GM19025 (cell line): ENCODE measurements around the gene ITLN1.
"Not testable (repeated sequence)": the region's sequence is repeated elsewhere in the genome, so short reads cannot be mapped to it uniquely, and the experiment has no call there.

ENCODE experiments used
- ATAC-seq: cut with Tn5 transposase; IDR thresholded peaks from one replicate; pipeline ENCODE4 v1.9.1; 2021; ENCODE audit warnings: mild to moderate bottlenecking, low read depth, moderate library complexity; ENCODE audit not compliant: unreplicated experiment

Gene ITLN1

GRCh38 chr1:160885042-160885441 is at the start of gene ITLN1:
TSS of gene ITLN1 (minus strand) at chr1:160885180. CDS start at chr1:160884877, 303 bp downstream.
- no peak for ATAC-seq

DNA sequence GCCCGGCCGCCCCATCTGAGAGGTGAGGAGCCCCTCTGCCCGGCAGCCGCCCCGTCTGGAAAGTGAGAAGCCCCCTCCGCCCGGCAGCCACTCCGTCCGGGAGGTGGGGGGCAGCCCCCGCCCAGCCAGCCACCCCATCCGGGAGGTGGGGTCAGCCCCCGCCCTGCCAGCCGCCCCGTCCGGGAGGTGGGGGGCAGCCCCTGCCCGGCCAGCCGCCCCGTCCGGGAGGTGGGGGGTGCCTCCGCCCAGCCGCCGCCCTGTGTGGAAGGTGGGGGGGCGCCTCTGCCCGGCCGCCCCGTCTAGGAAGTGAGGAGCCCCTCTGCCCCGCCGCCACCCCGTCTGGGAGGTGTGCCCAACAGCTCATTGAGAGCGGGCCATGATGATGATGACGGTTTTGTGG is 48.3 kb upstream of the ITLN1 start:
- ATAC-seq = not testable (repeated sequence)

DNA sequence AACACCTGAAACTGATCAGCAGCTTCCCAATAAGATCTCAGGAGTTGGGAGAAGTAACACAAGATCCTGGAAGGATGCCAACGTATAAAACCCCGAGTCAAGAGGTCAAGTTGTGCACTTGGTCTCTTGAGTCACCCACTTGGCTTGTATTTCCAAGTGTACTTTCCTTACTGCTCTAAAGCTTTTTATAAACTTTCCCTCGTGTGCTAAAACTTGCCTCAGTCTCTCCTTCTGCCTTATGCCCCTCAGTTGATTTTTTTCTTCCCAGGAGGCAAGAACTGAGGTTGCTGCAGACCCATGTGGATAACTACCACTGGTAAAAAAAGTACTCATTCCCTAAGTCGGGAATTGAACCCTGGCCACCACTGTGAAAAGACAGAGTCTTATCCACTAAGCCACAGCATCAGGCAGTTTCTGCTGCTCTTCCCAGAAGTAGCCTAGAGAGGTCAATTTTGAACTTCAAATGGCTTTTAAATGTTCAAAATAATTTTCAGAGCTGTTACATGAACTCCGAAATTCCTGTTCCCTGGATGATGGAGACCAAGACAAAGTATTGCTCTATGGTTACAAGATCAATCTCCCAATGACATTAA is 40.8 kb upstream of the ITLN1 start:
- no peak for ATAC-seq

DNA sequence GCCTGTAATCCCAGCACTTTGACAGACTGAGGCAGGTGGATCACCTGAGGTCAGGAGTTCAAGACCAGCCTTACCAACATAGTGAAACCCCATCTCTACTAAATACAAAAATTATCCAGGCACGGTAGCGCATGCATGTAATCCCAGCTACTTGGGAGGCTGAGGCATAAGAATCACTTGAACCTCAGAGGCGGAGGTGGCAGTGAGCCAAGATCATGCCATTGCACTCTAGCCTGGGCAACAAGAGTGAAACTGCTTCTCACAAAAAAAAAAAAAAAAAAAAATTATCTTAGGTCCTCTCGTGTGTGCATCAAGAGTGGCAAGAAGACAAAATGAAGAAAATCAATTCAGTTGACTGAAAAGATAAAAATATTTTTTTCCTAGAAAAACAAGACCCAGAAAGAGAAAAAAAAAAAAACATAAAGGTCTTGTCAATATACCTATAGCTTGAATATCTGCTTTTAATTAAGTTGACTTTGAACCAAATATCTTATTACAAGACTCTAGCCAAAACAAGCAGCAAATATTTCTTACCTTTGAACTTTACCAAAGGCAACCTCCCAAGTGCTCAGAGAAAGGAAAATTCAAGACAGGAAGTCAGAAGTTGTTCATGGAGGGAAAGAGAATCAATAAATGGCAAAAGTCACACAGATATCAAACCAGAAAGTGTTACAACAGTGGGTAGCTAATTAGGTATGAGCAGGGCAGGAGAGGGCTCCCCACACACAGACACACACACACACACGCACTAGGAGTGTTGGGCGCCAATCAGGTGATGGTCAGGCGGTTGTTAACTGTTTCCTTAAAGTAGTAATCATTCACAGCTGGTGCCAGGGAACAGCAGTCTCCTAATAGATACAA is 40.0 kb upstream of the ITLN1 start:
- ATAC-seq = no peak

DNA sequence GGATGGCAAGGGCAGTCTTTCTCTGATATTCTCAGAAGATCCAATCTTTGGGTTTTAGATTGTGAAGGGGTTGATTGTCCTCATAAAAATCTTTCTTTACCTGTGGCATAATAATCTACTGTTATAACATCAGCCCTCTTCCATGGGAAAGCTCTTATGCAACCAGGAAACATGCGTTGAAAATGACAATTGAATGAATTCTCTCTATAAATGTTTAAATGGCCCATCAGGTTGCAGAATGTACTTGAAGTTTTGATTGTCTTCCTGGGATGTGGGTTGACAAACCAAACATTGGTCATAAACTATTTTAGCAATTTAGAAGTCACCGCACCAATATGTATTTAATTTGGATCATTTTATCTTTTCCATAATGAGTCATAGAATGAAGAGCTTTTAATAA is 31.7 kb upstream of the ITLN1 start:
- no peak for ATAC-seq

- not testable (repeated sequence) for ATAC-seq
Observed at GRCh38 chr1:160913229-160913628, 28.2 kb upstream of the ITLN1 start.

DNA sequence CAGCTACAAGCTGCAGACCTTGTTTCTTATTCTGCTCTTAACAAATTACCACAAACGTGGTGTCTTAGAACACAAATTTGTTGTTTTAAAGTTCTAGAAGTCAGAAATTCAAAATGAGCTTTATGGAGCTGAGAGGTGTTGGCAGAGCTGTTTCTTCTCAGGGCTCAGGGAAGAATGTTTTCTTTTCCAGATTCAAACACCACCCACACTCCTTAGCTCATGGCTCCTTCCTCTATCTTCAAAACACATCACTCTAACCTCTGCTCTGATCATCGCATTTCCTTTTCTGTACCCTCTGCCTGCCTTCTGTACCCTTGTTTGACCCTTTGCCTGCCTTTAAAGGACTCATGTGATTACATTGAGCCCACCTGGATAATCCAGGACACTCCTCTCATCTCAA is 26.9 kb upstream of the ITLN1 start:
- ATAC-seq = no peak

GRCh38 chr1:160911441-160911840 is 26.5 kb upstream of the ITLN1 start:
- no peak for ATAC-seq

DNA sequence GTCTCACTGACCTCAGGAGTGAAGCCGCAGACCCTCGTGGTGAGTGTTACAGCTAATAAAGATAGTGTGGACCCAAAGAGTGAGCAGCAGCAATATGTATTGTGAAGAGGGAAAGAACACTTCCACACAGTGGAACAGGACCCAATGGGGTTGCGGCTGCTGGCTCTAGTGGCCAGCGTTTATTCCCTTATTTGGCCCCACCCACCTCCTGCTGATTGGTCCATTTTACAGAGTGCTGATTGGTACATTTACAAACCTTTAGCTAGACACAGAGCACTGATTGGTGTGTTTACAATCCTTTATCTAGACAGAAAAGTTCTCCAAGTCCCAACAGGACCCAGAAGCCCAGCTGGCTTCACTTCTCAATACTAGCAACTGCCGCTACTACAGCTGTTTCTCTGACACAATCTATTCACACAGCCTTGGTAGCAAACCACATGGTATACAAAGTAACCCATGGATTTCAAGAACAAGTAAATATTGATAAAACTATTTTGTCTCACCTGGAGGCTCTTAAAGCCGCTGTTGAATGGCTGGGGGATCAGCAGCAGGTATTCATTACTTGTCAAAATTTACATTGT is 25.3 kb upstream of the ITLN1 start:
- no peak for ATAC-seq

DNA sequence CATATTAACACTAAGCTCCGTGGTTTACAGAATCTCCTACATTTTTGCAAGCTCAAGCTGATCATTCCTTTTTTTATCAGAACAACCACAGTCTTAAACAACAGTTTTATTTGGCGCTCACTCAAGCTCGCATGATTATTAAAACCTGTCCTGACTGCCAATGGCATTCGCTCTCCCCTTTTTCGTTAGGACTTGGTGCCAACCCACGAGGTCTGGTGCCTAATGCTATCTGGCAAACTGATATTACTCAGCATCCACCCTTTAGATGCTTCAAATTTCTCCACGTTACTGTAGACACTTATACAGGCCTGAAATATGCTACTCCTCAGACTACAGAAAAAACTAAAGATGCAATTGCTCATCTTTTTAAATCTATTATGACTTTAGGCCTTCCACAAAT is 23.0 kb upstream of the ITLN1 start:
- no peak for ATAC-seq

- ATAC-seq = no peak
Observed at GRCh38 chr1:160905617-160905989, 20.6 kb upstream of the ITLN1 start.

DNA sequence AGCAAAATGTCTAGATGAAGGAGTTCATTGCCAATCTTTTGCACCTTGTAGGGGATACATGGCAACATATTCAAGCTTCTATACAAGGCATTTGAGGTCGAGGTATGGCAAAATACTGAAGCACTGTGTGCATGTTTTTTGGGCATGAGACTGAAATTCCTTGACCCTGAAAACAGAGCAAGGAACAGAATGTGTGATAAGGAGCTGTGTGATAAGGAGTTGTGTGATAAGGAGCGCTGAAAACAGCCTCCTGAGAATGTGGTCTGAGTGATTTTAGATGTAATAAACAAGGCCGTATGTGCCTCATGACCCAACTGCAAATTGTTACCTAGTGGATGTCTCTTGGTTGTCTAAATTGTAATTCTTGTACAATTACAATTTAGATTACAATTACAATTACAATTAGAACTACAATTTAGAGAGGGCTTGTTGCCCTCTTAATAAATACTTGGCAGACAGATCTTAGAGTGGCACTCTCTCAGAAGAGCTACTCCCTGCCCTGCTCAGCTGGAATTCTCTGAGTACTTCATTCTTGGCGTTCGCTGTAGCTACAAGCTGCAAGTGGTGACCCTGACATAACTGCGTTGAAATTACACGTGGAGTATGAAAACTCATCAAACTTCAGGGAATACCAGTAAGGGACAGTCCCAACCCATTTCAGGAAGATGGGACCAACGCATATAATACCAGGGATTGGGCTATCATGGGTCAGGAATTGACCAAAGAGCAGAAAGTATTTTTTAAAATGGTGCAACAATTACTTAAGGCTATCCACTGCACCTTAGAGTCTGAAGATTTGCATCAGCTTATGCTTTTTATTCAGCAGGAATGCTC is 20.0 kb upstream of the ITLN1 start:
- no peak for ATAC-seq

GRCh38 chr1:160902251-160902650 is 17.3 kb upstream of the ITLN1 start:
- ATAC-seq = not testable (repeated sequence)

- no peak for ATAC-seq
Observed at GRCh38 chr1:160901768-160902167, 16.8 kb upstream of the ITLN1 start.

DNA sequence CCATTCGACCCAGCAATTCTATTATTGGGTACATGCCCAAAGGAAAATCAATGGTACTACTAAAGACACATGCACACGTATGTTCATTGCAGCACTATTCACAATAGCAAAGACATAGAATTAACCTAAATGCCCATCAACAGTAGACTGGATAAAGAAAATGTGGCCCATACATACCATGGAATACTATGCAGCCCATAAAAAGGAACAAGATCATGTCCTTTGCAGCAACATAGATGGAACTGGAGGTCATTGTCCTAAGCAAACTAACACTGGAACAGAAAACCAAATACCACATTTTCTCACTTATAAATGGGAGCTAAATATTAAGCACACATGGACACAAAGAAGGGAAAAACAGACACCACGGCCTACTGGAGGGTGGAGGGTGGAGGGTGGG is 15.7 kb upstream of the ITLN1 start:
- not testable (repeated sequence) for ATAC-seq

GRCh38 chr1:160894368-160895135 is 9.6 kb upstream of the ITLN1 start:
- not testable (repeated sequence) for ATAC-seq

DNA sequence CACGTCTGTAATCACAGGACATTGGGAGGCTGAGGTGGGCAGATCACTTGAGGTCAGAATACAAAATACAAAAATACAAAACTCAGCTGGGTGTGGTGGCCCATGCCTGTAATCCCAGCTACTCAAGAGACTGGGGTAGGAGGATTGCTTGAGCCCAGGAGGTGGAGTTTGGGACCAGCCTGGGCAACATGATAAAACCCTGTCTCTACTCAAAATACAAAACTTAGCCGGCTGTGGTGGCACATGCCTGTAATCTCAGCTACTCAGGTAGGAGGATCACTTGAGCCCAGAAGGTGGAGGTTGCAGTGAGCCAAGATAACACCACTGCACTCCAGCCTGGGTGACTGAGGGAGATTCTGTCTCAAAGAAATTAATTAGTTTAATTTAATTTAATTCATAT is 6.5 kb upstream of the ITLN1 start:
- no peak for ATAC-seq

GRCh38 chr1:160888926-160889325 is 3.9 kb upstream of the ITLN1 start:
- no peak for ATAC-seq

DNA sequence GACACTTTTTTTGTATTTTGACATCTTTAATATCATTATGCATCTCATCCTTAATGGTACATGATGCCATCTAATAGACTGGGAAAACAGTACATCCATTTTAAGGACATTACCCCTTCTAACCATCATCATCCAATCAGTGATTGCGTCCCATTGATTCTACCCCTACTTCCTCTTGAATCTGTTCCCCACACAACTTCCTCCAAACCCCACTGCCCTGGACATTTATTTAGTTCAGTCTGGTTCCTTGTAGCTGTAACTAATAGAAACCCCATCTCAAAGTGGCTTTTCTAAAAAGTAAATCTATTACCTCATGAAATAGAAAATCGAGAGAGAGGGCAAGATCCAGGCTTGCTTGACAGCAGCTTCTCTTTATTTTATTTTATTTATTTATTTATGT is 2.1 kb upstream of the ITLN1 start:
- ATAC-seq = no peak

DNA sequence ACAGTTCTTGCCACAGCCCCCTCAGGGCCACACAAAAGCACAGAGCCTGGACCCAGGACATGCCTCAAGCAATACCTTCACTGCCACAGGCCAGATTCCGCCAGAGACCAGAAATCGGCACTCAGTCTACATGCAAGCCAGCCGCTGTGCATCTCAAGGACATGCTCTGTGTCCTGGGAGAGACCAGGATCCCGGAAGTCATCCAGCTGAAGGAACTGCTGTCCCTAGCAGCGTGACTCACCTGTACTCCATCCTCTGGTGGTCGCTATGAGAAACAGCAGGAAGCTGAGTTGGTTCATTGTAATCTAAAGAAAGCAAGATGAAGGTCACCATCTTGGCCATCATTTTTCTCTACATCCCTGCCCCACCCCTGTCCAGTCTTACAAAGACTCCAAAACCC is 401 bp downstream of the ITLN1 start:
- no peak for ATAC-seq
